ENCODE results near the gene BABAM2. TPM values are rescaled to one million over a fixed set of nuclear protein-coding genes. Genes with fewer than 3 reads are reported as not detected.

BABAM2 gene
- total and polyA plus RNA-seq, 9 of the 15 experiments (the other 6 are each of a cell fraction or from before 2014, with no cell fraction given), result 10.9 to 37.4 (median 25.6) TPM

DNA sequence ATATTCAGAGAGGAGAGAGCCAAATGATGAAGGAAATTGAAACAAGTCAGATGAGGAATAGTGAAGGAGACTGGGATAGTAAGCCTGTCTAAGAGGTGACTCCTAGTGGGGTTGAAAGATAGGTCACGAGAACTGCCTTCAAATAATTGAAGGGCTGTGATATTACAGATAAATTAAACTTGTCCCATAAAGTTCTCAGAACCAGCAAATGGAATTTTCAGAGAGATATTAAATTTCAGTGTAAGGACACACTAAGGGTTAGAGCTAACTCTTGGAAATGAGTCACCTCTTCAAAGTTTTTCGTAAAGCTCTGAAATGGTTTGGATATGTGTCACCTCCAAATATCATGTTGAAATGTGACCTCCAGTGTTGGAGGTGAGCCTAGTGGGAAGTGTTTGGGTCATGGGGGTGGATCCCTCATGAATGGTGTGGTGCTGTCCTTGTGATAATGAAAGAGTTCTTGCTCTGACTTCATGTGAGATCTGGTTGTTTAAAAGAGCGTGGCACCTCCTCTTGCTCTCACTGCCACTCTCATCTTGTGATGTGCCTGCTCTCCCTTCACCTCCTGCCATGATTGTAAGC, 87.3 kb downstream of the BABAM2 start:
- Histone ChIP-seq H3K9me3 (replicated peaks; ENCODE audit: control insufficient read depth, insufficient read depth, low read depth, low read length) (no peaks in the 10 kb centered on the region), H3K4me1 (replicated peaks in 1 of 2; ENCODE audit: control insufficient read depth in 2 of 2, insufficient read depth in 2 of 2, low read length in 2 of 2) (no peaks in the 10 kb centered on the region; a peak in 2 of 5 replicates), H2AFZ (ENCODE audit: low read depth, low read length) (no peak overlapping the region), H3K9me1 (ENCODE audit: control insufficient read depth, insufficient read depth, low read length) (no peaks in the 10 kb centered on the region), H3K9ac (ENCODE audit: insufficient read depth in 1 of 2, low read depth in 2 of 2, low read length in 2 of 2) (no peak overlapping the region), H3K27ac (ENCODE audit: extremely low read depth, low read depth, low read length) (no peak overlapping the region), H3K4me2 (ENCODE audit: insufficient read depth, low read length) (no peak overlapping the region), H3K4me3 (no peak overlapping the region), H3K36me3 (ENCODE audit: control insufficient read depth, insufficient read depth, low read length) (no peaks in the 10 kb centered on the region), H4K20me1 (replicated peaks; ENCODE audit: control insufficient read depth, insufficient read depth, low read length) (no peaks in the 10 kb centered on the region), H3K27me3 (ENCODE audit: control insufficient read depth in 2 of 2, insufficient read depth in 2 of 2, low read length in 2 of 2) (no peaks in the 10 kb centered on the region), H3K79me2 (ENCODE audit: control insufficient read depth, insufficient read depth, low read length) (no peaks in the 10 kb centered on the region)
- POLR2A ChIA-PET, result interaction anchor here (1.1 kb wide), 1 partner anchor 20 kb away, joined by 6 read pairs; no protein-coding TSS in a partner anchor
- CTCF ChIA-PET (ENCODE audit: low intra/inter-chr PET ratio), result no interaction called here
- 27% methylated on average over 3 of the region's 3 CpGs for WGBS (ENCODE audit: insufficient coverage, low coverage, missing lambda C conversion rate)
- ATAC-seq (no peak), DNase-seq (ENCODE audit: extremely low read depth in 1 of 4, low spot score in 3 of 4) (peak in 1 of 4 experiments; percentile 32), FAIRE-seq (peak; percentile 69)
- no TSS peak for BruUV-seq (replicated peaks)
- in situ Hi-C loops (cut with MboI), result no loop called here
- intact Hi-C loops (cut with micrococcal nuclease), result no loop called here
- no peak for TF ChIP-seq JUND (IDR thresholded peaks at IDR 0.05; ENCODE audit: borderline replicate concordance, low read depth, low read length)
- TF ChIP-seq JUND (tag; IDR thresholded peaks at IDR 0.05; ENCODE audit: borderline replicate concordance, low read depth, low read length), result 0 out of 3 replicates have a peak, but pooled peaks have one; percentile 38
- 0 out of 2 replicates have a peak, but pooled peaks have one; percentile 55 for TF ChIP-seq JUN (IDR thresholded peaks at IDR 0.05; ENCODE audit: borderline replicate concordance, low read depth, low read length)
- TF ChIP-seq JUN (CRISPR knock-in tag; IDR thresholded peaks at IDR 0.05; ENCODE audit: borderline replicate concordance), result no peak
- TF ChIP-seq, protein P1, sequence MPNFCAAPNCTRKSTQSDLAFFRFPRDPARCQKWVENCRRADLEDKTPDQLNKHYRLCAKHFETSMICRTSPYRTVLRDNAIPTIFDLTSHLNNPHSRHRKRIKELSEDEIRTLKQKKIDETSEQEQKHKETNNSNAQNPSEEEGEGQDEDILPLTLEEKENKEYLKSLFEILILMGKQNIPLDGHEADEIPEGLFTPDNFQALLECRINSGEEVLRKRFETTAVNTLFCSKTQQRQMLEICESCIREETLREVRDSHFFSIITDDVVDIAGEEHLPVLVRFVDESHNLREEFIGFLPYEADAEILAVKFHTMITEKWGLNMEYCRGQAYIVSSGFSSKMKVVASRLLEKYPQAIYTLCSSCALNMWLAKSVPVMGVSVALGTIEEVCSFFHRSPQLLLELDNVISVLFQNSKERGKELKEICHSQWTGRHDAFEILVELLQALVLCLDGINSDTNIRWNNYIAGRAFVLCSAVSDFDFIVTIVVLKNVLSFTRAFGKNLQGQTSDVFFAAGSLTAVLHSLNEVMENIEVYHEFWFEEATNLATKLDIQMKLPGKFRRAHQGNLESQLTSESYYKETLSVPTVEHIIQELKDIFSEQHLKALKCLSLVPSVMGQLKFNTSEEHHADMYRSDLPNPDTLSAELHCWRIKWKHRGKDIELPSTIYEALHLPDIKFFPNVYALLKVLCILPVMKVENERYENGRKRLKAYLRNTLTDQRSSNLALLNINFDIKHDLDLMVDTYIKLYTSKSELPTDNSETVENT (CRISPR knock-in tag; IDR thresholded peaks at IDR 0.05), result no peak
- peak in 1 of 2 experiments; percentile 26; a peak in 2 of 4 replicates for TF ChIP-seq RAD21 (CRISPR knock-in tag; conservative IDR thresholded peaks at IDR 0.05 in 1 of 2, IDR thresholded peaks at IDR 0.05 in 1 of 2)
- TF ChIP-seq CHD2 (IDR thresholded peaks at IDR 0.05; ENCODE audit: low read depth, low read length), result no peak
- no peak for TF ChIP-seq FUS (optimal IDR thresholded peaks at IDR 0.05; ENCODE audit: low read depth, low read length)
- TF ChIP-seq, protein P2, sequence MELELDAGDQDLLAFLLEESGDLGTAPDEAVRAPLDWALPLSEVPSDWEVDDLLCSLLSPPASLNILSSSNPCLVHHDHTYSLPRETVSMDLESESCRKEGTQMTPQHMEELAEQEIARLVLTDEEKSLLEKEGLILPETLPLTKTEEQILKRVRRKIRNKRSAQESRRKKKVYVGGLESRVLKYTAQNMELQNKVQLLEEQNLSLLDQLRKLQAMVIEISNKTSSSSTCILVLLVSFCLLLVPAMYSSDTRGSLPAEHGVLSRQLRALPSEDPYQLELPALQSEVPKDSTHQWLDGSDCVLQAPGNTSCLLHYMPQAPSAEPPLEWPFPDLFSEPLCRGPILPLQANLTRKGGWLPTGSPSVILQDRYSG (tag; conservative IDR thresholded peaks at IDR 0.05; ENCODE audit: low read depth), result no peak
- no peak for TF ChIP-seq XRCC3 (IDR thresholded peaks at IDR 0.05)
- TF ChIP-seq CEBPG (CRISPR knock-in tag; IDR thresholded peaks at IDR 0.05), result no peak
- TF ChIP-seq CEBPG (tag; conservative IDR thresholded peaks at IDR 0.05 in 1 of 2, IDR thresholded peaks at IDR 0.05 in 1 of 2), result peak in 1 of 2 experiments; percentile 49; a peak in 1 of 4 replicates
- TF ChIP-seq, protein P3, sequence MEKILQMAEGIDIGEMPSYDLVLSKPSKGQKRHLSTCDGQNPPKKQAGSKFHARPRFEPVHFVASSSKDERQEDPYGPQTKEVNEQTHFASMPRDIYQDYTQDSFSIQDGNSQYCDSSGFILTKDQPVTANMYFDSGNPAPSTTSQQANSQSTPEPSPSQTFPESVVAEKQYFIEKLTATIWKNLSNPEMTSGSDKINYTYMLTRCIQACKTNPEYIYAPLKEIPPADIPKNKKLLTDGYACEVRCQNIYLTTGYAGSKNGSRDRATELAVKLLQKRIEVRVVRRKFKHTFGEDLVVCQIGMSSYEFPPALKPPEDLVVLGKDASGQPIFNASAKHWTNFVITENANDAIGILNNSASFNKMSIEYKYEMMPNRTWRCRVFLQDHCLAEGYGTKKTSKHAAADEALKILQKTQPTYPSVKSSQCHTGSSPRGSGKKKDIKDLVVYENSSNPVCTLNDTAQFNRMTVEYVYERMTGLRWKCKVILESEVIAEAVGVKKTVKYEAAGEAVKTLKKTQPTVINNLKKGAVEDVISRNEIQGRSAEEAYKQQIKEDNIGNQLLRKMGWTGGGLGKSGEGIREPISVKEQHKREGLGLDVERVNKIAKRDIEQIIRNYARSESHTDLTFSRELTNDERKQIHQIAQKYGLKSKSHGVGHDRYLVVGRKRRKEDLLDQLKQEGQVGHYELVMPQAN (IDR thresholded peaks at IDR 0.05; ENCODE audit: borderline replicate concordance), result no peak
- no peak for TF ChIP-seq ZFP36 (IDR thresholded peaks at IDR 0.05; ENCODE audit: low read depth, low read length, partially characterized antibody)
- TF ChIP-seq, protein P4, sequence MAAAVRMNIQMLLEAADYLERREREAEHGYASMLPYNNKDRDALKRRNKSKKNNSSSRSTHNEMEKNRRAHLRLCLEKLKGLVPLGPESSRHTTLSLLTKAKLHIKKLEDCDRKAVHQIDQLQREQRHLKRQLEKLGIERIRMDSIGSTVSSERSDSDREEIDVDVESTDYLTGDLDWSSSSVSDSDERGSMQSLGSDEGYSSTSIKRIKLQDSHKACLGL (CRISPR knock-in tag; IDR thresholded peaks at IDR 0.05; ENCODE audit: borderline replicate concordance, poor library complexity, severe bottlenecking), result no peak
- no peak for TF ChIP-seq ZKSCAN8 (CRISPR knock-in tag; IDR thresholded peaks at IDR 0.05)
